Heart right ventricle (tissue), 16 donors: ENCODE data around the gene U2AF2. TPM values are rescaled to one million over a fixed set of nuclear protein-coding genes. Genes with fewer than 3 reads are reported as not detected.
"Not testable (repeated sequence)": the region's sequence is repeated elsewhere in the genome, so short reads cannot be mapped to it uniquely, and the experiment has no call there.

Experiments
- ATAC-seq, 8 donors: fragments of 200-7000 bp; cut with Tn5 transposase; one replicate each; pipeline ENCODE4 v1.9.1; 2020; ENCODE audit warnings: mild to moderate bottlenecking in 8 of 8, moderate library complexity in 8 of 8, moderate number of reproducible peaks in 1 of 8
- DNase-seq, 2 donors: peaks; one replicate each; pipeline ENCODE4 v3.0.0-alpha.2; 2020
- H3K27ac ChIP-seq, 10 donors: fragments of 200-600 bp; sonication (generic) in 2 of 10; one replicate each; pipeline versions ENCODE4 v1.5.0 to v1.8.0; 2020 to 2022; ENCODE audit warnings: mild to moderate bottlenecking in 3 of 10
- H3K27me3 ChIP-seq, 7 donors: fragments of 200-600 bp; one replicate each; pipeline ENCODE4 v1.8.0; 2021 to 2022; ENCODE audit warnings: mild to moderate bottlenecking in 2 of 7
- H3K36me3 ChIP-seq, 9 donors: fragments of 200-600 bp; sonication (generic) in 1 of 9; one replicate each; pipeline versions ENCODE4 v1.5.0 to v1.8.0; 2020 to 2022; ENCODE audit warnings: mild to moderate bottlenecking in 2 of 9
- H3K4me1 ChIP-seq, 9 donors: fragments of 200-600 bp; sonication (generic) in 1 of 9; one replicate each; pipeline versions ENCODE4 v1.5.0 to v1.8.0; 2020 to 2022; ENCODE audit warnings: mild to moderate bottlenecking in 4 of 9
- H3K4me3 ChIP-seq, 10 donors: fragments of 200-600 bp; sonication (generic) in 2 of 10; one replicate each; pipeline versions ENCODE4 v1.5.0 to v1.8.0; 2020 to 2022; ENCODE audit warnings: mild to moderate bottlenecking in 7 of 10, moderate library complexity in 2 of 10
- H3K9me3 ChIP-seq, 11 donors: fragments of 200-600 bp in 10 of 11; sonication (generic) in 2 of 11; one replicate each; pipeline versions ENCODE4 v1.5.0 to v1.8.0; 2013 to 2022; ENCODE audit warnings: mild to moderate bottlenecking in 2 of 11, control low read depth in 1 of 11, moderate library complexity in 1 of 11
- WGBS, 2 donors: extraction: QIAGEN DNeasy Blood & Tissue Kit; methylation state at CpG; one replicate each; pipeline ENCODE4 v1.1.7; 2013; ENCODE audit warnings: inconsistent platforms in 1 of 2; 5-methylcytosine and 5-hydroxymethylcytosine counted together
- intact Hi-C, 10 donors: fragments of 100-400 bp; cut with DNase I; formaldehyde crosslinking; loops; one replicate each; pipeline versions ENCODE4 v1.11.1 to v1.14.2; 2022
- polyA plus RNA-seq, 2 donors: library from polyadenylated mRNA; stranded (reverse); fragments of 200-250 nt; gene quantifications; one replicate each; pipeline ENCODE4 v1.2.3, GENCODE V29; 2013
- total RNA-seq, 10 donors: library from RNA; stranded (reverse); fragmentation: NEBNext Ultra II Directional in 3 of 10; extraction: Animal tissue kit (Norgen Biotek cat#: 25700) in 3 of 10; gene quantifications; one replicate each; pipeline versions ENCODE4 v1.2.1 to v1.2.4, GENCODE V29; 2021 to 2023
- TF ChIP-seq, protein P1 (sequence below), 9 donors: fragments of 200-600 bp; sonication (generic) in 2 of 9; IDR thresholded peaks; one replicate each; pipeline versions ENCODE4 v1.5.0 to v1.8.0; 2021 to 2022; ENCODE audit warnings: antibody characterized with exemption in 9 of 9, mild to moderate bottlenecking in 5 of 9, moderate library complexity in 1 of 9
- donor health status: Arrhythmogenic right ventricular cardiomyopathy.
- donor health status: ischemic (EF 13 %, LVEDD 7.1; RV severe dilation, severe dysfunction).
- donor health status: healthy with polysubstance abuse.
- donor health status: DM: no; HTN: yes; CAD: no.
- donor health status: DM: no; HTN: no; CAD: no.
- donor health status: ischemic (EF 25% LVEDD 6.9; RV normal size, moderate dysfunction).
- donor health status: ischemic (EF 25% LVEDD 5.7; RV mildly dilated, moderate dysfunction).
- donor health status: healthy.
- donor health status: DM: yes; HTN: yes; CAD: no.
- donor health status: Ischemic cardiomyopathy.
- donor health status: ischemic (EF 35%, LVEDD 5.7; RV mildly dilated, moderate dysfunction).
- donor health status: nonischemic (EF 11% LVEDD 7.7; RV severe dilation, severe dysfunction).
- donor health status: DM: yes; HTN: yes; CAD: no.
- donor health status: PGD.
- donor health status: ischemic (EF 29% LVEDD 5.4; RV normal size, mild dysfunction).
- donor health status: nonischemic (EF 23%, LVEDD 6.1; RV moderate dilation, normal function).

The U2AF2 gene
- total and polyA plus RNA-seq, 12 donors = 64.1 to 100 (median 74.4) TPM

DNA sequence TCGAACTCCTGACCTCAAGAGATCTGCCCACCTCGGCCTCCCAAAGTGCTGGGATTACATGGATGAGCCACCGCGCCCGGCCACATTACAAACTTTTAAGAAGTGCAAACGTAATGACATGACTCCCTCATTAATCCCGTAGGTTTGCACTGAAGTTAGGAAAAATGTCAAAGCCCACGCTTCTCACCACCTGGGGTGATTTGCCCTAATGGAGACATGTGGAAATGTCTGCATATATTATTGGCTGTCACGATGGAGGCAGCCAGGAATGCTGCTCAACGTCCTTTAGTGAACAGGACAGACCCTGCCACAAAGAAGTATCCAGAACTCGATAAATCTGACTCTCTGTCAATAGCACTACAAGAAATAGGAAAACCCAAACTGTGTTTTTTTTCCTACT, 62.4 kb downstream of the U2AF2 start:
- DNase-seq = no peak
- H3K27me3 ChIP-seq = peaks cover 0 to 79% (median 69%) of the 10 kb centered on the region in 7 donors
- 58 to 70% methylated on average over 11 of the region's 11 CpGs for WGBS, 2 donors
- TF ChIP-seq, protein P1, sequence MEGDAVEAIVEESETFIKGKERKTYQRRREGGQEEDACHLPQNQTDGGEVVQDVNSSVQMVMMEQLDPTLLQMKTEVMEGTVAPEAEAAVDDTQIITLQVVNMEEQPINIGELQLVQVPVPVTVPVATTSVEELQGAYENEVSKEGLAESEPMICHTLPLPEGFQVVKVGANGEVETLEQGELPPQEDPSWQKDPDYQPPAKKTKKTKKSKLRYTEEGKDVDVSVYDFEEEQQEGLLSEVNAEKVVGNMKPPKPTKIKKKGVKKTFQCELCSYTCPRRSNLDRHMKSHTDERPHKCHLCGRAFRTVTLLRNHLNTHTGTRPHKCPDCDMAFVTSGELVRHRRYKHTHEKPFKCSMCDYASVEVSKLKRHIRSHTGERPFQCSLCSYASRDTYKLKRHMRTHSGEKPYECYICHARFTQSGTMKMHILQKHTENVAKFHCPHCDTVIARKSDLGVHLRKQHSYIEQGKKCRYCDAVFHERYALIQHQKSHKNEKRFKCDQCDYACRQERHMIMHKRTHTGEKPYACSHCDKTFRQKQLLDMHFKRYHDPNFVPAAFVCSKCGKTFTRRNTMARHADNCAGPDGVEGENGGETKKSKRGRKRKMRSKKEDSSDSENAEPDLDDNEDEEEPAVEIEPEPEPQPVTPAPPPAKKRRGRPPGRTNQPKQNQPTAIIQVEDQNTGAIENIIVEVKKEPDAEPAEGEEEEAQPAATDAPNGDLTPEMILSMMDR (IDR thresholded peaks at IDR 0.05) = no peak
- H3K36me3 ChIP-seq = no peaks in the 10 kb centered on the region
- no peak for ATAC-seq
- intact Hi-C loops = no loop called here
- no peaks in the 10 kb centered on the region for H3K4me1 ChIP-seq
- no peak overlapping the region for H3K27ac ChIP-seq
- no peak overlapping the region for H3K4me3 ChIP-seq
- peaks cover 0 to 15% (median 5%) of the 10 kb centered on the region in 11 donors for H3K9me3 ChIP-seq

DNA sequence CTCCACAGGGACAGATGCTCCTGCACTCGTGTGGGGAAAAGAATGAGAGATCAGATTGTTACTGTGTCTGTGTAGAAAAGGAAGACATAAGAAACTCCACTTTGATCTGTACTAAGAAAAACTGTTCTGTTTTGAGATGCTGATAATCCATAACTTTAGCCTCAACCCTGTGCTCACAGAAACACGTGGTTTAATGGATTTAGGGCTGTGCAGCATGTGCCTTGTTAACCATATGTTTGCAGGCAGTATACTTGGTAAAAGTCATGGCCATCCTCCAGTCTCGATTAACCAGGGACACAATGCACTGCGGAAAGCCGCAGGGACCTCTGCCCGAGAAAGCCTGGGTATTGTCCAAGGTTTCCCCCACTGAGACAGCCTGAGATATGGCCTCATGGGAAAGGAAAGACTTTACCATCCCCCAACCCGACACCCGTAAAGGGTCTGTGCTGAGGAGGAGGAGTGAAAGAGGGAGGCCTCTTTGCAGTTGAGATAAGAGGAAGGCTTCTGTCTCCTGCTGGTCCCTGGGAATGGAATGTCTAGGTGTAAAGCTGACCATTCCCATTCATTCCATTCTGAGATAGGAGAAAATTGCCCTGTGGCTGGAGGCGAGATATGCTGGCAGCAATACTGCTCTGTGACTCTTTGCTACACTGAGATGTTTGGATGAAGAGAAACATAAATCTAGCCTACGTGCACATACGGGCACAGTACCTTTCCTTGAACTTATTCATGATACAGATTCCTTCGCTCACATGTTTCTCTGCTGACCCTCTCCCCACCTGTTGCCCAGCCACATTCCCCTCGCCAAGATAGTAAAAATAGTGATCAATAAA, 63.3 kb downstream of the U2AF2 start:
- H3K4me3 ChIP-seq, H3K4me1 ChIP-seq, intact Hi-C loops, H3K36me3 ChIP-seq, ATAC-seq, H3K27ac ChIP-seq, DNase-seq: not testable (repeated sequence)
- Histone ChIP-seq H3K27me3 (peaks cover 0 to 83% (median 69%) of the 10 kb centered on the region in 7 donors), H3K9me3 (peaks cover 0 to 20% (median 5%) of the 10 kb centered on the region in 11 donors)
- 17 to 24% methylated on average over 13 of the region's 13 CpGs for WGBS, 2 donors

DNA sequence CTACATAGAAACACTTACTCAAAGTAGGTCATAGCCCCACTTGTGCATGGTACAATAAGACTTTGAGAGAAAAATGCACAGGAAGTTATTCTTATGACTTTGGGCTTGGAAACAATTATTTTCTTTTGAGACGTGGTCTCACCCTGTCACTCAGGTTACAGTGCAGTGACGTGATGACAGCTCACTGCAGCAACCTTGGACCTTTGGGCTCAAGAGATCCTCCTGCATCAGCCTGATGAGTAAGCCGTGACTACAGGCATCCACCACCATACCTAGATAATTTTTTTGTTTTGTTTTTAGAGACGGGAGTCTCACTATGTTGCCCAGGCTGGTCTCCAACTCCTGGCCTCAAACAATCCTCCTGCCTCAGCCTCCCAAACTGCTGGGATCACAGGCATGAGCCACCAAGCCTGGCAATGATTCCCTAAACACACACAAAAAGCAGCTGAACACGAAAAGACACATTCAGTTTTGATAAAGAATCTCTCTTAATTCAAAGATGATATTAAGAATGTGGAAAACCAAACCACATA, 65.4 kb downstream of the U2AF2 start:
- Histone ChIP-seq H3K36me3 (no peaks in the 10 kb centered on the region), H3K27me3 (peaks cover 0 to 72% (median 58%) of the 10 kb centered on the region in 7 donors), H3K4me1 (no peaks in the 10 kb centered on the region), H3K4me3 (no peak overlapping the region), H3K9me3 (peaks cover 0 to 20% (median 5%) of the 10 kb centered on the region in 11 donors), H3K27ac (no peak overlapping the region)
- TF ChIP-seq, protein P1 (IDR thresholded peaks at IDR 0.05) = no peak
- DNase-seq = no peak
- intact Hi-C loops = no loop called here
- 50 to 57% methylated on average over 5 of the region's 5 CpGs for WGBS, 2 donors
- ATAC-seq = no peak

DNA sequence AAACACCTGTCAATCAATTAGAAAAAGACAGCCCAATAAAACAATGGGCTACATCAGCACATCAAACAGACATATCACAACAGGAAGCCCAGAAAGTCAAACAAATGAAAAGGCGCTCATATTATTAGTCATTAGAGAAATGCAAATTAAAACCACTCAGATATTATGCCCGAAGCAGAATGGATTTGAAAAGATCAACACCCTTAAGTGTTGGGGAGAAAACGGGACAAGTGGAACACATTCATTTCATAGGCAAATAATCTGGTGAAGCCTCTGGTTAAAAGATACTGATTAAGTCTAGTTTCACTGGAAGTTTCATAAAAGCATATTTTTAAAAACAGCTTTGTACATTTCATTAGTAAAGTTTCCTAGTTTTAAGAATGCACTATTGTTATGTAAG, 66.0 kb downstream of the U2AF2 start:
- Histone ChIP-seq H3K36me3 (no peaks in the 10 kb centered on the region), H3K27ac (no peak overlapping the region), H3K4me3 (no peak overlapping the region), H3K27me3 (peaks cover 0 to 70% (median 55%) of the 10 kb centered on the region in 7 donors), H3K4me1 (no peaks in the 10 kb centered on the region), H3K9me3 (peaks cover 0 to 20% (median 5%) of the 10 kb centered on the region in 11 donors)
- intact Hi-C loops = no loop called here
- WGBS, 2 donors = 86 to 88% methylated on average over 3 of the region's 3 CpGs
- TF ChIP-seq, protein P1 (IDR thresholded peaks at IDR 0.05) = no peak
- DNase-seq = no peak
- no peak for ATAC-seq

DNA sequence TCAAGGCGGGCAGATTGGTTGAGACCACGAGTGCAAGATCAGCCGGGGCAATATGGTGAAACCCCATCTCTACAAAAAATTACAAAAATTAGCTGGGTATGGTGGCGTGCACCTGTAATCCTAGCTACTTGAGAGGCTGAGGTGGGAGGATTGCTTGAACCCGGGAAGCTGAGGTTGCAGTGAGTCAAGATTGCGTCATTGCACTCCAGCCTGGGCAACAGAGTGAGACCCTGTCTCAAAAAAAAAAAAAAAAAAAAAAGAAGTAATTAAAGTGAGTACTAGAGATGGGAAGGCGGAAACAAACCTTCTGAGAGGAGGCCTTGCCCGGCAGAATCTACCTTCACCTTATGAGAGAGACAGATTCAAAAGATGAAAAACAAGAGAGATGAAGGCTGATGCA, 68.7 kb downstream of the U2AF2 start:
- H3K4me3 ChIP-seq = no peak overlapping the region
- 85 to 91% methylated on average over 8 of the region's 8 CpGs for WGBS, 2 donors
- H3K27ac ChIP-seq = no peak overlapping the region
- DNase-seq (no peak), ATAC-seq (no peak)
- H3K4me1 ChIP-seq = no peaks in the 10 kb centered on the region
- peaks cover 0 to 20% (median 5%) of the 10 kb centered on the region in 11 donors for H3K9me3 ChIP-seq
- intact Hi-C loops = no loop called here
- TF ChIP-seq, protein P1 (IDR thresholded peaks at IDR 0.05) = no peak
- no peaks in the 10 kb centered on the region for H3K36me3 ChIP-seq
- peaks cover 0 to 52% (median 33%) of the 10 kb centered on the region in 7 donors for H3K27me3 ChIP-seq
